ENCODE measurements around the gene RAP2A. TPM values are rescaled to one million over a fixed set of nuclear protein-coding genes. Genes with fewer than 3 reads are reported as not detected.

The RAP2A gene
- polyA plus RNA-seq, 1 donor: 19.5 TPM

DNA sequence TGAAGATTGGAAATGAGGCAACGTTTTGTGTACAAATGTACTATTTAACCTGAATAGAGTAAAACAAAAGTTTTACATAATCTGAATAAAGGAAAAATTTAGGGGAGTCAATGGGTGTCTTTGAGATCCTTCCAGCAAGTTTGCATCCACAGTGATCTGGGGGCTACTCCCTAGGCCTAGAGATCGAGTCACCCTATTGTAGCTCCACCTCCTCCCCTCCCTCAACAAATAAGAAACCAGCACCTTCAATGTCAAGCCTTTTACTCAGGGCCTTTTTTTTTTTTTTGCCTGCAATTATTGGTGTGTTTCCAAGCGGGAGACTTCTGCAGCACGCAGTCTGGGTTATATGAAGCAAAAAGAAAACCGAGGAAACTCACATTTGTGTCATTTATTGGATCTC is 16.3 kb upstream of the RAP2A start:
- WGBS (ENCODE audit: insufficient coverage, low lambda C conversion rate): 20% methylated on average over 2 of the region's 5 CpGs
- H3K27me3 ChIP-seq (ENCODE audit: control insufficient read depth, insufficient read depth, low read length): no peaks in the 10 kb centered on the region
- H3K4me1 ChIP-seq (ENCODE audit: control insufficient read depth, insufficient read depth, low read length): no peaks in the 10 kb centered on the region

DNA sequence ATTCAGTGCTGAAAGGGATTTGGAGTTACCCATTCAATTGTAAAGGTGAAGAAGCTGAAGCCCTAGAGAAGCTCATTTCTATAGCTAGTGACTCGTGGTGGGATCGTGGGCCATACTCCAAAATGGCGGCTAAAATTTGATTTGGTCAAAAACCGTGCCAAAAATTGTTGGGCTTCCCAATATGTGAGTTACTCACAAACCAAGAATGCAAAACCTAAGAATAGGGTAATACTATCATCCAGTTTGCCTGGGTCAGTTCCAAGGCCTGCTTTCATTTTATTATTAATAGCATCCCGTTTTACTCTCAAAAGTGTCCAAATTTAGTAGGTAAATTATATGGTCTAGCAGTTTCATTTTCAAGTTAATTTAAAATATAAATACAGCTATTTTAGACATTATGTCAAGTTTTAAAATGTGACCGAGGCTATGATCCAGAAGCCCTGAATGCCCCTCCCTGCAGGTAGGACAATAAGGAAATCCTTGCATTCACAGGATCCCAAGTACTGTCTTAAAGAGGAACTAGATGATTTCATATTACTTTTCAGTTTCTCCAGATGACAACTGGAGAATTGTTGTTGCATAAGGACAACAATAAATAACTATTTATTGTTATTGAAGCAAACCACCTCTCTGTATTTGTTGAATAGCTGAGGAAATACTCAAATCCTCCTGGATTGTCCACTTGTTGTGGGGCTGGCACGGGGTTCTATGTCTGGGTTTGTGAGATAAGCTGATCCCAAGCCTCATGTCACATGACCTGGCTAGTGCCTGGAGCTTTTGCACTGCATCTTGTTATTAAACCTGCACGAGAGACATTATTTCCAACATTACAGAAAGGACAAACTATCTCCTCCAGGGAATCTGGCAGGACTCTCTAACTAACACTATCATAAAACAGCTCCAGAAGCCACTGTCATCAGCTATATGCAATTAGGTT is 11.6 kb upstream of the RAP2A start:
- Histone ChIP-seq H3K4me1 (ENCODE audit: control insufficient read depth, insufficient read depth, low read length) (no peaks in the 10 kb centered on the region), H3K9me3 (ENCODE audit: control insufficient read depth, low read depth, low read length) (no peaks in the 10 kb centered on the region), H3K4me3 (ENCODE audit: low read length) (no peak overlapping the region), H3K36me3 (ENCODE audit: control insufficient read depth, insufficient read depth, low read length) (no peaks in the 10 kb centered on the region), H3K27ac (ENCODE audit: low read length) (no peak overlapping the region), H3K27me3 (ENCODE audit: control insufficient read depth, insufficient read depth, low read length) (no peaks in the 10 kb centered on the region)
- peak in 1 of 2 donors; percentile 30 for DNase-seq
- 60% methylated on average over 1 of the region's 8 CpGs for WGBS (ENCODE audit: insufficient coverage, low lambda C conversion rate)

More for the DNA sequence above, 16.3 kb upstream of the RAP2A start:
- Histone ChIP-seq H3K36me3 (ENCODE audit: control insufficient read depth, insufficient read depth, low read length) (no peaks in the 10 kb centered on the region), H3K4me3 (ENCODE audit: low read length) (no peak overlapping the region), H3K27ac (ENCODE audit: low read length) (no peak overlapping the region), H3K9me3 (ENCODE audit: control insufficient read depth, low read depth, low read length) (no peaks in the 10 kb centered on the region)
- no peak for DNase-seq

DNA sequence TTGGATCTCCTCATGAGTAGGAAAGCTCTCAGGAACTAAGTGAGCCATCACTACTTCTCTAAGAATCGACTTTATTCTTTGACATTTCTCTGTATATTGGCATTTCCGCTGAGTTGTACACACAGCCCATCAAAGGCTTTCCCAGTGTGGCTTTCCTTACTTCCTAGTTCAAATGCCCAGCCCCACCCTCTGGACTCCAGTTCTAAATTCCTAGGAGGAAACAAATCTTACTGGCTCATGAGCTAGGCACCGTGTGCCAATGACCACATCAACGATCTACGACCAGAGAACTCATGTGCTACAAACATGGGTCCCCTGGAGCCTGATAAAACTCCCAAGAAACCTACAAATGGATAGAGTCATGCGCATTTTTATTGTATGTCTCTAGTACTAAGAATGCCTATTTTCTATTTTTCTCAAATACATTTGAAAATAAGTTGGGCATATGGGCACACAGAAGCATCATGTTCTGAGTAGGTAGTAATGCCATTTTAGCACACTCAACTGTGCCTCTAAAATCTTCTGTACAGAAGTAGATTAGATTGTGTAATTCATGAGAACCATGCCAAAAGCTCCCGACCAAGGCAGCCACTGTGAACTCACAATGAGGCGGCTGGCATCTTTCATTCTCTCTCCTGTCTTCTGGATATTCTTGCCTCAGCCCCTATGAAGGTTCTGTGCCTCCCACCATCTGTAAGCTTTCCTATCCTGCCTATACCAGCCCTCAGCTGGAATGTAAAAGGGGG is 10.5 kb upstream of the RAP2A start:
- Histone ChIP-seq H3K36me3 (ENCODE audit: control insufficient read depth, insufficient read depth, low read length) (no peaks in the 10 kb centered on the region), H3K9me3 (ENCODE audit: control insufficient read depth, low read depth, low read length) (no peaks in the 10 kb centered on the region), H3K4me1 (ENCODE audit: control insufficient read depth, insufficient read depth, low read length) (no peaks in the 10 kb centered on the region), H3K27ac (ENCODE audit: low read length) (no peak overlapping the region), H3K4me3 (ENCODE audit: low read length) (no peak overlapping the region), H3K27me3 (ENCODE audit: control insufficient read depth, insufficient read depth, low read length) (no peaks in the 10 kb centered on the region)
- no CpG with 5 or more reads among the region's 8 CpGs for WGBS (ENCODE audit: insufficient coverage, low lambda C conversion rate)
- no peak for DNase-seq

DNA sequence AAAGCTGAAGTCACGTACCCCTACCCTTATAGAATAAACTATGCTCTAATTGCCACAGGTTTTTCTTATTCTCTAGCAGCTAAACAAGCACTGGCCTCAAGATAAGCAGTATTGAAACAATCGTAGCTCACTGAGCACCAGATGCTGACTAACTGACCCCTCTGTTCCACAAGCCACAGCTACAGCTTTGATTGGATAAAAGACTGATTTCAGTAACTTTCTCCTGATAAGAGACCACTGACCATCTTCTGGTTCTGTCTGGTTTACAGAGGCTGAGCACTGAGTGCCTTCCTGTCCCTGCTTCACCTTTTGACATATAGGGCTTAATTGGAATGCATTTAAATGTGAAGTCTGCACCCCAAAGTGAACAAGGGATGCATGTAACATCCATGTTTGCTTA is 8.4 kb upstream of the RAP2A start:
- Histone ChIP-seq H3K27me3 (ENCODE audit: control insufficient read depth, insufficient read depth, low read length) (no peaks in the 10 kb centered on the region), H3K36me3 (ENCODE audit: control insufficient read depth, insufficient read depth, low read length) (no peaks in the 10 kb centered on the region), H3K9me3 (ENCODE audit: control insufficient read depth, low read depth, low read length) (no peaks in the 10 kb centered on the region), H3K4me1 (ENCODE audit: control insufficient read depth, insufficient read depth, low read length) (peaks cover 4% of the 10 kb centered on the region), H3K27ac (ENCODE audit: low read length) (no peak overlapping the region), H3K4me3 (ENCODE audit: low read length) (no peak overlapping the region)
- WGBS (ENCODE audit: insufficient coverage, low lambda C conversion rate): no CpG with 5 or more reads among the region's 2 CpGs
- DNase-seq: no peak

DNA sequence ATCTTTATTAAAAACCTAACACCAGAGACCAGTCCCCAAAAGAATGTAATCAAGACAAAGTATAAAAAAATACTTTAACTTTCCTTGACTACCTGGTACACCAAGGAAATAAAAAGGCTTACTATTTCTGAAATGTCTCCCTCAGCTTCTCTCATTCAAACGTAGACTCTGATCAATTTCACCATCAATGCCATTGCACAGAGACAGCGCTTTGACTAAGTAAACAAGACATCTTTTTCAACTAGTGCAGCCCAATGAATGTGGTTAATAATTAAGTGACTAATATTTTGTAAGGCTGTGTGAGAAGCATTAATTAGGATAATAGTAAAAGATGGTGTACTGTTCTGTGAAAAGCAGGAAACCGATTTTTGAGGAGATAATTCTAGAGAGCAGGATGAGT is 7.3 kb upstream of the RAP2A start:
- Histone ChIP-seq H3K27ac (ENCODE audit: low read length) (no peak overlapping the region), H3K4me1 (ENCODE audit: control insufficient read depth, insufficient read depth, low read length) (peaks cover 12% of the 10 kb centered on the region), H3K9me3 (ENCODE audit: control insufficient read depth, low read depth, low read length) (no peaks in the 10 kb centered on the region), H3K27me3 (ENCODE audit: control insufficient read depth, insufficient read depth, low read length) (no peaks in the 10 kb centered on the region), H3K4me3 (ENCODE audit: low read length) (no peak overlapping the region), H3K36me3 (ENCODE audit: control insufficient read depth, insufficient read depth, low read length) (no peaks in the 10 kb centered on the region)
- no CpG with 5 or more reads among the region's 3 CpGs for WGBS (ENCODE audit: insufficient coverage, low lambda C conversion rate)
- no peak for DNase-seq

DNA sequence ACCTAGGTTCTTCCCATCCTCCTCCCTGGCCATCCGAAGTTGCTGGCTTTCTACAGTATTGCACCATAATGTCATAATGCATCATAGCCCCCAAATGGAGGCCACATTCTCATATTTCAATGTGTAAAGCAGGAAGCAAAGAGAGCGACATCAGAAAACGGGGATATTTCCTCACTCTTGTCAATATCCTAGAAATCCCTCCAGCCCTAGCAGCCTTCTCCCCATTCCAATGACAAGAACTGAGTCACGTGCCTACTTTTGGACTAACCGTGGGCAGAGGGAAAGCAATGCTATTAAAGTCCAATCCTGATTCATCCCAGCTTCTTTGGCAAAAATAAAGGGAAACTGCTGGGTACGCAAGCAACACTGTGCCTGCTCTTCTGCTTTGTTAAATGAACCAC is 4.3 kb upstream of the RAP2A start:
- H3K4me1 ChIP-seq (ENCODE audit: control insufficient read depth, insufficient read depth, low read length): peaks cover 19% of the 10 kb centered on the region
- no peaks in the 10 kb centered on the region for H3K36me3 ChIP-seq (ENCODE audit: control insufficient read depth, insufficient read depth, low read length)
- no peaks in the 10 kb centered on the region for H3K27me3 ChIP-seq (ENCODE audit: control insufficient read depth, insufficient read depth, low read length)
- H3K9me3 ChIP-seq (ENCODE audit: control insufficient read depth, low read depth, low read length): no peaks in the 10 kb centered on the region
- 100% methylated on average over 1 of the region's 6 CpGs for WGBS (ENCODE audit: insufficient coverage, low lambda C conversion rate)
- H3K27ac ChIP-seq (ENCODE audit: low read length): no peak overlapping the region
- DNase-seq: no peak
- no peak overlapping the region for H3K4me3 ChIP-seq (ENCODE audit: low read length)

DNA sequence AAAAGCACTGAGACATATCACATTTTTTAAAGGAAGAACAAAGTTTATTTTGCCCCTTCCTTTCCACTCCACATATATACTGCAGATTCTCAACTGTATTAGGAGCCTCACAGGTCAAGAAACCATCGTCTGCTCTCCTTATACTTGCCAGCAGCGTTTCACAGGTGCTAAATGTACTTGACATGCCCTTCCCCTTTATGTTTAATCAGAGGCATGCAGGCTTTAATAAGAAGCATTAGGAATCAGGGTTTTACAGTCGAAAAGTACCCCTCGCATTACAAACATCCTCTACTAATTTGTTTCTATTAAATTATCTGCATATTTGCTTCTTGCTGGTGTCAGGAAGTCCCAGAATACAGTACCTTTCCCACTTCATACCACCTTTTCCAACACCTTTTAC is 3.7 kb upstream of the RAP2A start:
- WGBS (ENCODE audit: insufficient coverage, low lambda C conversion rate): 80% methylated on average over 2 of the region's 4 CpGs
- Histone ChIP-seq H3K4me3 (ENCODE audit: low read length) (no peak overlapping the region), H3K36me3 (ENCODE audit: control insufficient read depth, insufficient read depth, low read length) (no peaks in the 10 kb centered on the region), H3K27me3 (ENCODE audit: control insufficient read depth, insufficient read depth, low read length) (no peaks in the 10 kb centered on the region), H3K9me3 (ENCODE audit: control insufficient read depth, low read depth, low read length) (no peaks in the 10 kb centered on the region), H3K27ac (ENCODE audit: low read length) (peak overlapping the region; percentile 29), H3K4me1 (ENCODE audit: control insufficient read depth, insufficient read depth, low read length) (peaks cover 19% of the 10 kb centered on the region)
- DNase-seq: no peak

DNA sequence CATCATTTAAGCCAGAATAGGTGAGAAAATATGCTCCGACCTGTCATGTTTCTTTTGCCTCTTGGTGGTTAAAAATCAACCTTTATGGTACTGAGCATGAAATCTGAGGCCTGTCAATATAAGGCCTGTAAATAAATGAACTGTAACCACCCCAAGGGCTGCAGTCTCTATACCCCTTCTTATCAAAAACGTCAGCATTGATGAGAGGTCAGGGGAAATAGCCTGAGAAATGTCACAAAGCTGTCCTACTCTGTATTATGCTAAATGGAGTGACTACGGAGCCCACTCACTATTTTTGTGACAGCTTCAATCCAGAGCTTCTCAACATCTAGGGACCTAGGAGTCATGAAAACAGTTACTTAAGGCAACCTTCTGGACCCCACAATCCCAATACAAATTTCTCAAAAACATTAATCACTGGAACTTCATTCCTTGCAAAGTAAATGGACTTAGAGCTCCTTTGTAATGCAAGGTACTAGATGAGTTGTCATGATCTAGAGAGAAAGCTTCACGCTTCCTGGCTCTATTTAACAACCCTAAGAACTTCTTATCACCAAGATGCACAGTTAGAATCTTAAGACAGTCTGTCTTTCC is 2.7 kb upstream of the RAP2A start:
- peaks cover 19% of the 10 kb centered on the region for H3K4me1 ChIP-seq (ENCODE audit: control insufficient read depth, insufficient read depth, low read length)
- H3K36me3 ChIP-seq (ENCODE audit: control insufficient read depth, insufficient read depth, low read length): no peaks in the 10 kb centered on the region
- peak overlapping the region; percentile 0 for H3K4me3 ChIP-seq (ENCODE audit: low read length)
- no peaks in the 10 kb centered on the region for H3K9me3 ChIP-seq (ENCODE audit: control insufficient read depth, low read depth, low read length)
- WGBS (ENCODE audit: insufficient coverage, low lambda C conversion rate): no CpG with 5 or more reads among the region's 4 CpGs
- peak overlapping the region; percentile 100 for H3K27ac ChIP-seq (ENCODE audit: low read length)
- DNase-seq: peak; percentile 25 to 59
- no peaks in the 10 kb centered on the region for H3K27me3 ChIP-seq (ENCODE audit: control insufficient read depth, insufficient read depth, low read length)

DNA sequence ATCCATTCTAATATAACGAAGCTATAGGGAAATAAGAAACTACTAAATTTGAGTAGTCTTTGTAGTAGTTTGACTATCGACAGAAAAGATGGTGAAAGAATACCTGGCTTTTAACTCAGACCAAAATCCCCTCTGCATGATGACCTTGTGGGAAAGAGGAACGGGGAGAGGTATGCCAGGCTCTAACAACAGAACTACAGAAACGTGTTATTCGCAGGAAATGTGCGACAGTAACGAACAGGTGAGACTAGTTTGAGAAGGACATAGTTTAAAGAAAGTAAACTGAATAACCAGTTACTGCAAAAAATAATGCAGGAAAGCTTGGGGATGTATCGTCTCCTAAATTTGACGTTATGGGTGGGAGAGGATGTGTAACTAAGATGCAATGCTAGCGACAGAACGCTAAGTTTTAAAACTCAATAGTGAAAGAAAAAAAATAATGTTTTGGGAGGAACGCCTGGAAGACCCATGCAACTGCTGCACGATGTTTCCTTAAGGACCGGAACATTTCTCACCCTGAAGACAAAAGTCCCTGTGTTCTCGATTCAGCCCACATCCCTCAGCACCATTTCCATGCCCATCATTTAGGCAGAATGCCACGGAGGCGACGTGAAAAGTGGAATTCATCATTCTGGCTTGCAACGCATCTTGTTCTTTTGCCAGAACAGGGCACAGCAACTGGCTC is 1.6 kb upstream of the RAP2A start:
- 22% methylated on average over 10 of the region's 19 CpGs for WGBS (ENCODE audit: insufficient coverage, low lambda C conversion rate)
- DNase-seq: no peak
- no peaks in the 10 kb centered on the region for H3K27me3 ChIP-seq (ENCODE audit: control insufficient read depth, insufficient read depth, low read length)
- H3K27ac ChIP-seq (ENCODE audit: low read length): peak overlapping the region; percentile 100
- peaks cover 19% of the 10 kb centered on the region for H3K4me1 ChIP-seq (ENCODE audit: control insufficient read depth, insufficient read depth, low read length)
- peak overlapping the region; percentile 88 for H3K4me3 ChIP-seq (ENCODE audit: low read length)
- H3K36me3 ChIP-seq (ENCODE audit: control insufficient read depth, insufficient read depth, low read length): no peaks in the 10 kb centered on the region
- no peaks in the 10 kb centered on the region for H3K9me3 ChIP-seq (ENCODE audit: control insufficient read depth, low read depth, low read length)
